Measurements from ENCODE around the gene NPB.

Gene NPB

GRCh38 chr17:81869221-81870130 lies 32.6 kb upstream of the NPB start:
- in situ Hi-C loops (cut with HindIII; ENCODE audit: low sequenced_read_pairs) = no loop called here

DNA sequence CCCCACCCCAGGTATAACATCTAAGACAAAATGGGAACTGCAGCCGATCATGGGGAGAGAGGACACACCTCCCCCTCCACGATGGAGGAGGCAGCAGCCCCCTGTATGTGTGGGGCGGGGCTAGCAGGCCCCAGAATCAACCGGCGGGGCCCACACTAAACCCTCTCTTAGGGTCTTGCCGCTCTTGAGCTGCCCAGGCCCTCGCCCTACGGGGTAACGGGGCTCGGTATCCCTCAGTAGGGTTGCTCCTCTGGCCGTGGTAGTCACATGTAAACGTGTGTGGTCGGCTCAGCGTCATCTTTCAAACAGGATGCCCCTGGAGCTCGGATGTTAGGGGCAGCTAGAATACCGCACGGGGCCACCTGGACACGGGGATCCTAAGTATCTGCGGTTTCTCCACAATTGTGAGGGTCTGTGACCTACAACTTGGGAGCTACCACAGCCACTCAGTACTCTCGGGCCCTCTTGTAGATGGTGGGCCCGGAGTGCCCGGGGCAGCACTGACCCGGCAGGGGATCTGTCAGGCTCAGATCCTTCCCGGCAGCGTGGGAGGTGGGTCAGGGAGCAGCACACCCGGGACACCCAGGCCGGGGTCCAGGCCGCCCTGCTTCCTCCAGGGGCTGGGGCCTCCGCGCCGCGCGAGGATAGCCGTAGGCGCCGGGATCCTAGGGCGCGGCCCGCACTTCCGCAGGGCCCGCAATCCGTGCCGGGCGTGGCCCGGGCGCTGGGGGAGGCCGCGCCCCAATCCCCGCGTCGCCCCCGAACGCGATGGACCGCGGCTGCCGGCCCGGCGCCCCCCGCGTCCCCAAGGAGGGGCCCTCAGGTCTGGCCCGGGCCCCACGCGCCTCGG lies 31.7 kb upstream of the NPB start:
- in situ Hi-C loops (cut with HindIII; ENCODE audit: low sequenced_read_pairs) = no loop called here

GRCh38 chr17:81870981-81871386 lies 31.1 kb upstream of the NPB start, which contains the start of gene ARHGDIA:
Gene ARHGDIA (minus strand): TSS chr17:81871337. CDS start chr17:81869930, 1,407 bp downstream.
- in situ Hi-C loops (cut with HindIII; ENCODE audit: low sequenced_read_pairs) = no loop called here

DNA sequence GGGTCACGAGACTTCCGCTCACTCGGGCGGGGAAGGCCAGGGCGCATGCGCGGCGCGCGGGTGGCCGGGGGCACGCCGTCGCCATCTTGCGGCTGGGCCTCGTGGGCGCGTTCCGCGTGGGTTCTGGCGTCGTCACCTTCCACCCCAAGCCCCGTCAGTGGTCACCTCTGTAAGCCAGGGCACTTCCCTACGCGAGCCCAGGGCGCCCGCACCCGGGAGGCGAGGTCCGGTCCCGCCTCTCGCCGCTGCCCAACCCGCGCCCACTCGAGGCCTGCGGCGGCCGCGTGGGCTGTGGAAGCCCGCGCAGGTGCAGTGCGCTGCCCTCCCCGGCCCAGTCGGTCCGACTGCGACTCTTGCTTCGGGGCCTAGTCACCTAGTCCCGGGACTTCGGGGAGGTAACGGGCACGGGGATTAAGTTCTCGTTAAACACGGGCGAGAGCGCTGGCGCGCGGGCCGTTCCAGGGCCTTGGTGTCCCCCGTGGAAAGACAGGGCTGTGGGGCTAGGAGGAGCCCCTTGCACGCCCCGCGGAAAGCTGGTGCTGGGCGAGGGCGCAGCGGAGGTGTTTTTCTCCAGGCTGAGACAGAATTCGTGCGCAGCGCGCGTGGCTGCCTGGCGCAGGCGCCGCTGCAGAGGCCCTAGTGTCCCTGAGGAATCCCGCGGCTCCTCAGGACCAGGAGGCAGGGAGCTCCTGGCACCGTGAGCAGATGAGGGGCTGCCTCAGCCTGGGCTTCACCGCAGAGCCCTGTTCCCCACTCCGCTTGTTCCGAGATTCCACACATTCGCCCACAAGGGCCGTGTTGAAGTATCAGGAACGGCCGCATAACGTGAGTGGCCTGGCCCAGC lies 30.4 kb upstream of the NPB start:
- in situ Hi-C loops (cut with HindIII; ENCODE audit: low sequenced_read_pairs) = no loop called here

DNA sequence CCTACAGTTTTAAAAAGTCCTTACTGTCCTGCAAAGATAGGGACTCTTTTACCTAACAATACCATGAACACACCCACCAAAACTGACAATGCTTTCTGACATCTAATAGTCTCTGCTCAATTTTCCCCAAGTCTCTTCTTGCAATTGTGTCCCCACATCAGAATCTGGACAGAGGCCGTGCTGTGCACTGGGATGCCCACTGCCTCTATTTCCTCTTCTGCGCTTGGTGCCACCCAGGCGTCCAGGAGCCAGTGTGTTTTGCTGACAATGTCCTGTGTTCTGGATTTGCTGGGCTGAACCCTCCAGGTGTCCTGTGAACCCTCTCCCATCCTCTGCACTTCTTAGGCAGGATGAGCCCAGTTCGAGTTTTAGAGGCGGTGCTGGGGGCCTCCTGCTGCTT lies 24.5 kb upstream of the NPB start:
- in situ Hi-C loops (cut with HindIII; ENCODE audit: low sequenced_read_pairs) = no loop called here

DNA sequence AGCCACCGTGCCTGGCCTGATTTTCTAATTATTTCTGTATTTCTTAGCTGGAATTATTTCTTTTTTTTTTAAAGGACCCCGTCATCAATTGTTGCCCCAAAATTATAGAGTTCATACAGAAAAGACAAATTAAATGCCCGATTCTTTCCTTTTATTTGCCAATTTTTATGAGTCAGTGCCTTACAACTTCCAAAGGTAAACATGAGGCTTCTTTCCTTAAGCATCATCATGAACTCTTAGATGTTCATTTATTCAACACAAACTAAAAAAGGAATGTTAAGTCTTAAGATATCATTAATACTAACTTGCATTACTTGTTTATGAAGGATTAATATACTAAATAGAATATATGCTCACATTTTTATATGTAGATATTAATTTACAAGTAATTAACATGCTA lies 23.7 kb upstream of the NPB start:
- in situ Hi-C loops (cut with HindIII; ENCODE audit: low sequenced_read_pairs) = no loop called here

- in situ Hi-C loops (cut with HindIII; ENCODE audit: low sequenced_read_pairs) = no loop called here
These were observed 22.9 kb upstream of the NPB start for GRCh38 chr17:81879121-81879520.

DNA sequence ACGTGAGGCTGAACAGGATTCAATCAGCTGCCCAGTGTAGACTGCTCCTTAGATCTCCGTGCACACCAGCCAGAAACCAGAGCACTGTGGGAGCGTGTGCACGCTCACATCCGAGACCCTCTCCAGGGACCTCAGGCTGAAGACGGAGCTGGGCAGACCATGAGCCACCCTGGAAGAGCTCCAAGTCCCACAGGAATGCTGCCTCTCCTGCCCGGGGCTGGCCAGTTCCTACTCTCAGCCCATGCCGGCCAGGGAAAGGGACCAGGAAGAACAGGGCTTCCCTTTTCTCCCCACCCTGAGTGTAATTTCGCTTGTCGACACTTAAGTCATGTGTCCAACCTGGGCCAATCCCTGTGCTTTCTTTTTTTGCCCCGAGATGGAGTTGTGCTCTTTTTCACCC lies 17.5 kb upstream of the NPB start:
- in situ Hi-C loops (cut with HindIII; ENCODE audit: low sequenced_read_pairs) = no loop called here

DNA sequence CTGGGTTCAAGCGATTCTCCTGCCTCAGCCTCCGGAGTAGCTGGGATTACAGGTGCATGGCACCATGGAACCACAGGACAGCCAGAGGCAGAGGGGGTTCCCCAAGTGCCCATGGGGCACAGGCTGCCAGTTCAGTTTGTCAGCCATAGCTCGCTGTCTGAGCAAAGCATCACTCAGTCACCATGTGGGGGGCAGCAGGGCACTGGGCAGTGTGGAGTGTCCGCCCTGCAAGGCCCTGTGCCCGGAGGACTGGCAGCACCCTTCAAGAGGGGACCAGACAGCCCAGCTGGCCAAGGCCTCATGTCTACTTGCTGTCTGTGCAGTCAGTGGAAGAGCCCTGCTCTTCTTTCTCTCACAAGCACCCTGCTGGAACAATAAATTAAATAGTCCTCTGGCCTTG lies 17.1 kb upstream of the NPB start:
- in situ Hi-C loops (cut with HindIII; ENCODE audit: low sequenced_read_pairs) = no loop called here

DNA sequence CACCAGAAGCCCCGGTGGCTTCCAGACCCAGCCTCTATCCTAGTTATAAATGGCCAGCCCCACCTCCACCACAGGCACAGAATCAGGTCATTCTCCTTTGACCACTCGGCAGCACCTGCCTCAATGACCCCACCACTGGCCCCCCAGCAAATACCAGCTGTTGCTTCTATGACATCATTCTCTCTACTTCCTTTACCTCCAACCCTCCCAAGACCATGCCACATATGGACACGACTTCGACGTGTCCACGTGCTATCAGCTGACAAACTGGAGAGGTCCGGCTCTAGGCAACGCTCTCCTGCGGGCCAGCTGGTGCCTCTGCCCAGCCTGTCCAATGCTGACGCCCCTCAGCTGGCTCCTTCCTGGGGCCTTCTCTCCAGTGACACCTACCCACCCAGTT lies 16.6 kb upstream of the NPB start:
- in situ Hi-C loops (cut with HindIII; ENCODE audit: low sequenced_read_pairs) = no loop called here

- in situ Hi-C loops (cut with HindIII; ENCODE audit: low sequenced_read_pairs) = no loop called here
These were observed 16.0 kb upstream of the NPB start for GRCh38 chr17:81885869-81886548.

DNA sequence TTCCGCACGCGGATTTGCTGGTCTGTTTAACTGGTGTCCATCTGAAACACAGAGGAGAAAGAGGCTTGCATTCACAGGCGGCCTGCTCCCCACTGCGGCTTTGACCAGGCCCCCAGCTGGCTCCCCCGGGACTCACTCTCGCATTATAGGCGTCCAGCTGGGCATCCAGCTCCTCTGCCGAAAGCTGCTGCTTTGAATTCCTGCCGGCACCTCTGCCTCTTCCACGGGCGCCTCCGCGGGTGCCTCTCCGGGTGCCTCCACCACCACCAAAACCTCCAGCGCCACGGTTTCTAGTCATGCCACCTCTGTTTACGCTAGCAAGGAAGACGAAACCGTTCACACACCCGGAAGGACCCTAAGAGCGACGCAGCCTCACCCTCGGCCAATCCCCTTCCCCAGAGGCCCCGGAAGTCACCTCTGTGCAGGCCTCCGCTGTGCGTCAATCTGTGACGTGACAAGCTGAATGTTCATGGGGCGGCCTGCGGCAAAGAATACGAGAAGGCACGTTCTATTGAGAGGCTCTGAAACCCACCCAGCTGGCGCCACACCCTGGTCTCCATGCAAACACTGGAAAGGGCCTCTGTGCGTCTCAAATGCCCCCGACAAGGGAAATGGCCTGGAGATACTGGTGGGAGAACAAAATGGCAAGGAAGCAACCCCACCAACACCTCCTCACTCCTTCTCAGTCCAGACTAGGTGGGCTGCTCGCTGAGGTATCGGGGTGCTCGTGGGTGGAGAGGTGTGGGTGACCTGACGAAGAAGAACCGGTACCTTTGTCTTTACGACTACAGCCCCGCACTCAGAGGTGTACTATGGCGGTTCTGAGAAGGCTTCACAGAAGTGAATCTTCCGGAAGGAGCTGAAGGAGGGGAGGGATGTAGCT lies 13.7 kb upstream of the NPB start:
- in situ Hi-C loops (cut with HindIII; ENCODE audit: low sequenced_read_pairs) = no loop called here

- in situ Hi-C loops (cut with HindIII; ENCODE audit: low sequenced_read_pairs) = no loop called here
These were observed 12.9 kb upstream of the NPB start for GRCh38 chr17:81888988-81889595.

- in situ Hi-C loops (cut with HindIII; ENCODE audit: low sequenced_read_pairs) = no loop called here
These were observed 12.4 kb upstream of the NPB start for GRCh38 chr17:81889602-81890001.

GRCh38 chr17:81890447-81891302 lies 11.4 kb upstream of the NPB start:
- in situ Hi-C loops (cut with HindIII; ENCODE audit: low sequenced_read_pairs) = no loop called here

- in situ Hi-C loops (cut with HindIII; ENCODE audit: low sequenced_read_pairs) = no loop called here
These were observed 10.8 kb upstream of the NPB start for GRCh38 chr17:81891303-81891552.

- in situ Hi-C loops (cut with HindIII; ENCODE audit: low sequenced_read_pairs) = no loop called here
These were observed 6.6 kb upstream of the NPB start for GRCh38 chr17:81895400-81895799.
